Measurements from ENCODE around the gene DNAJC27.

GRCh38 chr2:24972315-24972961, 683 bp upstream of the DNAJC27 start:
- TF ChIP-seq CTCF (conservative IDR thresholded peaks at IDR 0.05; ENCODE audit: low read length) (no peak), EZH2phosphoT487 (IDR thresholded peaks at IDR 0.05; ENCODE audit: borderline replicate concordance) (no peak)
